HCT116 (cell line): ENCODE results near the gene TBC1D4. TPM values are rescaled to one million over a fixed set of nuclear protein-coding genes. Genes with fewer than 3 reads are reported as not detected.
A peak's percentile ranks its signal among the peaks of the same experiment; 100 is the strongest.

Source experiments
- ATAC-seq: fragments of 200-7000 bp; cut with Tn5 transposase; 2 replicates; pipeline ENCODE4 v1.9.1; 2020; ENCODE audit warnings: mild to moderate bottlenecking, moderate library complexity
- BruUV-seq: library from RNA; stranded (reverse); fragments of 400-500 nt; replicated peaks from 2 replicates; lab custom pipeline; 2021; lab: Mats Ljungman, UMichigan
- CTCF ChIA-PET: fragments of 300-600 bp; sonication (Branson Sonifier 250); formaldehyde crosslinking; loops from one replicate; lab custom pipeline; 2021; ENCODE audit warnings: antibody characterized with exemption; lab: Charles Lee
- POLR2A ChIA-PET: fragments of 300-600, 350-600 bp; sonication (Branson Sonifier 250); formaldehyde crosslinking; loops from one replicate; lab custom pipeline; 2021; ENCODE audit warnings: antibody characterized with exemption; lab: Charles Lee
- RAD21 ChIA-PET, 2 experiments: fragments of 300-600 bp; sonication (Branson Sonifier 250); formaldehyde crosslinking; loops; one replicate each; lab custom pipeline; 2023; ENCODE audit warnings: low total read pairs in 2 of 2; ENCODE audit not compliant: uncharacterized antibody in 2 of 2, unreplicated experiment in 2 of 2, low non-redundant PET in 1 of 2; lab: Charles Lee
- DNase-seq: peaks from one replicate; pipeline ENCODE4 v3.0.0-alpha.2; 2010; ENCODE audit warnings: low read depth, low spot score
- H2AFZ ChIP-seq: fragments of 200-600 bp; shearing (Covaris generic), sonication (generic); 2 replicates; pipeline ENCODE4 v1.6.1; 2017; ENCODE audit warnings: low read depth, mixed run types, mixed read lengths, antibody characterized with exemption, low read length; ENCODE audit not compliant: poor library complexity, severe bottlenecking
- H3K27ac ChIP-seq: 2 replicates; pipeline ENCODE4 v1.5.1; 2012; ENCODE audit warnings: low read depth, low read length
- H3K27me3 ChIP-seq: fragments of 200-600 bp; sonication (generic); 2 replicates; pipeline ENCODE4 v1.6.1; 2016; ENCODE audit warnings: mixed run types, low read length, mixed read lengths; ENCODE audit not compliant: insufficient read depth
- H3K36me3 ChIP-seq, 2 experiments: fragments of 200-500 bp in 1 of 2; fragments of 200-600 bp in 1 of 2; sonication (Bioruptor generic) in 1 of 2; sonication (generic) in 1 of 2; 2 replicates each; pipeline versions ENCODE4 v1.5.1 to v1.6.1; 2014 to 2016; ENCODE audit warnings: low read length in 2 of 2, inconsistent platforms in 1 of 2, mixed read lengths in 1 of 2, mixed run types in 1 of 2; ENCODE audit not compliant: insufficient read depth in 2 of 2, control insufficient read depth in 1 of 2
- H3K4me1 ChIP-seq, 2 experiments: fragments of 200-600 bp in 1 of 2; sonication (generic) in 1 of 2; 2 replicates each; pipeline versions ENCODE4 v1.5.1 to v1.6.1; 2012 to 2017; ENCODE audit warnings: low read length in 2 of 2, inconsistent platforms in 1 of 2, mild to moderate bottlenecking in 1 of 2, mixed read lengths in 1 of 2, mixed run types in 1 of 2, moderate library complexity in 1 of 2; ENCODE audit not compliant: insufficient read depth in 2 of 2, control insufficient read depth in 1 of 2
- H3K4me2 ChIP-seq: fragments of 200-600 bp; sonication (generic); 2 replicates; pipeline ENCODE4 v1.6.1; 2017; ENCODE audit warnings: mixed run types, low read length, mixed read lengths
- H3K4me3 ChIP-seq, 2 experiments: fragments of 200-600 bp in 1 of 2; sonication (generic) in 1 of 2; replicated peaks in 1 of 2; 2 replicates each; pipeline ENCODE4 v1.5.1; 2011 to 2016; ENCODE audit warnings: low read length in 2 of 2, control low read depth in 1 of 2, low read depth in 1 of 2, mild to moderate bottlenecking in 1 of 2, mixed read lengths in 1 of 2, mixed run types in 1 of 2
- H3K79me2 ChIP-seq: fragments of 200-600 bp; sonication (generic); 2 replicates; pipeline ENCODE4 v1.6.1; 2017; ENCODE audit warnings: mild to moderate bottlenecking, mixed run types, low read length, moderate library complexity, mixed read lengths; ENCODE audit not compliant: insufficient read depth
- H3K9ac ChIP-seq: fragments of 200-600 bp; sonication (generic); 2 replicates; pipeline ENCODE4 v1.6.1; 2016; ENCODE audit warnings: low read length, mixed read lengths
- H3K9me2 ChIP-seq: fragments of 200-600 bp; sonication (generic), shearing (Covaris generic); 2 replicates; pipeline ENCODE4 v1.6.1; 2017; ENCODE audit warnings: mixed run types, mild to moderate bottlenecking, moderate library complexity; ENCODE audit not compliant: insufficient read depth
- H3K9me3 ChIP-seq, 2 experiments: fragments of 200-500 bp in 1 of 2; fragments of 200-600 bp in 1 of 2; sonication (Bioruptor generic) in 1 of 2; sonication (generic) in 1 of 2; 2 replicates each; pipeline ENCODE4 v1.6.1; 2014 to 2017; ENCODE audit warnings: low read length in 2 of 2, mixed read lengths in 2 of 2, inconsistent platforms in 1 of 2, low read depth in 1 of 2, mild to moderate bottlenecking in 1 of 2, mixed run types in 1 of 2, moderate library complexity in 1 of 2; ENCODE audit not compliant: control insufficient read depth in 1 of 2, insufficient read depth in 1 of 2
- H4K20me1 ChIP-seq: fragments of 200-600 bp; sonication (generic), shearing (Covaris generic); 2 replicates; pipeline ENCODE4 v1.6.1; 2017; ENCODE audit warnings: mixed run types, mild to moderate bottlenecking, moderate library complexity; ENCODE audit not compliant: insufficient read depth
- ATF3 ChIP-seq: IDR thresholded peaks from 2 replicates; pipeline ENCODE4 v1.6.1; 2012
- CBX3 ChIP-seq: IDR thresholded peaks from 2 replicates; pipeline ENCODE4 v1.6.1; 2012; ENCODE audit warnings: low read depth
- CTCF ChIP-seq, 3 experiments: fragments of 200-600 bp in 1 of 3; sonication (generic) in 1 of 3; IDR thresholded peaks in 2 of 3; conservative IDR thresholded peaks in 1 of 3; 2 replicates each; pipeline ENCODE4 v1.5.1; 2012 to 2017; ENCODE audit warnings: low read depth in 2 of 3, low read length in 2 of 3, antibody characterized with exemption in 1 of 3, borderline replicate concordance in 1 of 3, control low read depth in 1 of 3, mild to moderate bottlenecking in 1 of 3, mixed read lengths in 1 of 3, mixed run types in 1 of 3, moderate library complexity in 1 of 3; ENCODE audit not compliant: insufficient read depth in 1 of 3
- EGR1 ChIP-seq: IDR thresholded peaks from 2 replicates; pipeline ENCODE4 v1.6.1; 2012; ENCODE audit warnings: low read depth
- ELF1 ChIP-seq: IDR thresholded peaks from 2 replicates; pipeline ENCODE4 v1.6.1; 2012; ENCODE audit warnings: low read depth, borderline replicate concordance
- EZH2 ChIP-seq: fragments of 200-600 bp; sonication (generic); IDR thresholded peaks from 2 replicates; pipeline ENCODE4 v1.6.1; 2017; ENCODE audit warnings: antibody characterized with exemption, mixed run types
- EZH2phosphoT487 ChIP-seq: fragments of 200-600 bp; IDR thresholded peaks from 2 replicates; pipeline ENCODE4 v1.6.1; 2018; ENCODE audit warnings: antibody characterized with exemption, borderline replicate concordance
- FOSL1 ChIP-seq: IDR thresholded peaks from 2 replicates; pipeline ENCODE4 v1.6.1; 2012; ENCODE audit warnings: low read depth
- JUND ChIP-seq: IDR thresholded peaks from 2 replicates; pipeline ENCODE4 v1.6.1; 2012
- POLR2AphosphoS5 ChIP-seq: IDR thresholded peaks from 2 replicates; pipeline ENCODE4 v1.6.1; 2011; ENCODE audit warnings: mild to moderate bottlenecking, low read depth, low read length, moderate library complexity
- REST ChIP-seq: IDR thresholded peaks from 2 replicates; pipeline ENCODE4 v1.6.1; 2012; ENCODE audit warnings: low read depth
- SP1 ChIP-seq: IDR thresholded peaks from 2 replicates; pipeline ENCODE4 v1.6.1; 2012; ENCODE audit warnings: low read depth
- SRF ChIP-seq: IDR thresholded peaks from 2 replicates; pipeline ENCODE4 v1.6.1; 2012; ENCODE audit warnings: low read depth
- TCF7L2 ChIP-seq: IDR thresholded peaks from 2 replicates; pipeline ENCODE4 v1.7.0; 2011; ENCODE audit warnings: borderline replicate concordance, inconsistent platforms; ENCODE audit not compliant: insufficient read depth, insufficient read length; ENCODE audit errors: extremely low read depth
- YY1 ChIP-seq: IDR thresholded peaks from 2 replicates; pipeline ENCODE4 v1.6.1; 2011; ENCODE audit warnings: low read length, low read depth, moderate library complexity, mild to moderate bottlenecking; ENCODE audit not compliant: insufficient replicate concordance; ENCODE audit errors: extremely low read depth
- ZBTB33 ChIP-seq: IDR thresholded peaks from 2 replicates; pipeline ENCODE4 v1.6.1; 2011; ENCODE audit warnings: mild to moderate bottlenecking, low read length, moderate library complexity; ENCODE audit not compliant: insufficient replicate concordance; ENCODE audit errors: extremely low read depth
- ZNF274 ChIP-seq: fragments of 200-500 bp; sonication (Bioruptor generic); IDR thresholded peaks from 2 replicates; pipeline ENCODE4 v1.6.1; 2014; ENCODE audit warnings: mild to moderate bottlenecking, low read depth, low read length, inconsistent platforms
- intact Hi-C: fragments of 100-400 bp; cut with micrococcal nuclease; formaldehyde crosslinking; loops from 2 replicates; pipeline ENCODE4 v1.10.0; 2022
- total RNA-seq: library from RNA; stranded (reverse); gene quantifications from one replicate; pipeline ENCODE4 v1.2.1, GENCODE V29; 2021; ENCODE audit not compliant: unreplicated experiment

Gene TBC1D4
- total RNA-seq, 1 experiment from 2014 or later = 24.6 TPM

- Histone ChIP-seq H3K9me2 (no peaks in the 10 kb centered on the region), H3K4me3 (no peak overlapping the region), H3K9me3 (no peaks in the 10 kb centered on the region), H3K79me2 (no peaks in the 10 kb centered on the region), H2AFZ (peak overlapping the region; percentile 32), H3K4me1 (no peaks in the 10 kb centered on the region), H3K4me2 (no peak overlapping the region), H3K27me3 (no peaks in the 10 kb centered on the region), H3K36me3 (no peaks in the 10 kb centered on the region), H4K20me1 (no peaks in the 10 kb centered on the region), H3K9ac (no peak overlapping the region), H3K27ac (no peak overlapping the region)
- ChIA-PET CTCF (no interaction called here), POLR2A (no interaction called here), RAD21 (no interaction called here)
- no TSS peak for BruUV-seq
- DNase-seq (no peak), ATAC-seq (no peak)
- intact Hi-C loops = no loop called here
- TF ChIP-seq POLR2AphosphoS5 = no peak
- no peak for TF ChIP-seq ELF1
- no peak for TF ChIP-seq SP1
- no peak for TF ChIP-seq SRF
- no peak for TF ChIP-seq ZNF274
- no peak for TF ChIP-seq FOSL1
- TF ChIP-seq REST = no peak
- TF ChIP-seq EGR1 = no peak
- no peak for TF ChIP-seq CTCF (IDR thresholded peaks at IDR 0.05 in 2 of 3, conservative IDR thresholded peaks at IDR 0.05 in 1 of 3; ENCODE audit: borderline replicate concordance in 1 of 3, insufficient read depth in 1 of 3, low read depth in 2 of 3, low read length in 2 of 3)
- no peak for TF ChIP-seq JUND
- TF ChIP-seq ATF3 = no peak
- TF ChIP-seq TCF7L2 = no peak
- no peak for TF ChIP-seq ZBTB33
- no peak for TF ChIP-seq EZH2phosphoT487
- TF ChIP-seq CBX3 = no peak
- TF ChIP-seq YY1 = no peak
- no peak for TF ChIP-seq EZH2
Measured at GRCh38 chr13:75511051-75511625, 29.2 kb upstream of the TBC1D4 start.
